Measurements from ENCODE around the gene NRBP1. TPM values are rescaled to one million over a fixed set of nuclear protein-coding genes. Genes with fewer than 3 reads are reported as not detected.

The NRBP1 gene
- total RNA-seq, 1 experiment from 2014 or later = 27.1 TPM

DNA sequence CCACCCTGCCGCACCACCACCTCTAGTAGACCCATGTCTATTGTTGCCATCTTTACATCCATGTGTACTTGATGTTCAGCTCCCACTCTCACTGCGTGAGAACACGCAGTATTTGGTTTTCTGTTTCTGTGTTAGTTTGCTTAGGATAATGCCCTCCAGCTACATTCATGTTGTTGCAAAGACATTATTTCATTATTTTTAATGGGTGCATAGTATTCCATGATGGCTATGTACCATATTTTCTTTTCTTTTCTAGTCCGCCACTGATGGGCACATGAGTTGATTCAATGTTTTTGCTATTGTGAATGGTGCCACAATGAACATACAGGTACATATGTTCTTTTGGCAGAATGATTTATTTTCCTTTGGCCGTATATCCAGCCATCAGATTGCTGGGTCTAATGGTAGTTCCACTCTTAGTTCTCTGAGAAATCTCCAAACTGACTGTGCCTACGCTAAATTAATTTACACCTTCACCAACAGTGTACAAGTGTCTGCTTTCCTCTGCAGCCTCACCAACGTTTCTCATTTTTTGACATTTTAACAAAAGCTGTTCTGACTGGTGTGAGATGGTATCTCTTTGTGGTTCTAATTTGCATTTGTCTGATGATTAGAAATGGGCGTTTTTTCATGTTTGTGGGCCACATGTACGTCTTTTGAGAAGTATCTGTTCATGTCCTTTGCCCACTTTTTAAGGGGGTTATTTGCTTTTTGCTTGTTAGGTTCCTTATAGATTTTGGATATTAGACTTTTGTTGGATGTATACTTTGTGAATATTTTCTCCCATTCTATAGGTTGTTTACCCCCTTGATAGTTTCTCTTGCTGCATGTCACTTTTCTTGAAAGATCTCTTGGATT is 37.4 kb upstream of the NRBP1 start:
- H3K36me3 ChIP-seq (ENCODE audit: insufficient read depth, low read length) = peaks cover 5% of the 10 kb centered on the region; the same call in 1 of the 2 replicates
- H3K4me3 ChIP-seq (ENCODE audit: low read length) = no peak overlapping the region
- H3K9ac ChIP-seq (ENCODE audit: low read length) = no peak overlapping the region
- H3K27me3 ChIP-seq (ENCODE audit: low read length) = no peaks in the 10 kb centered on the region
- no peak overlapping the region for H3K4me2 ChIP-seq (ENCODE audit: low read depth, low read length, poor library complexity, severe bottlenecking)
- H2AFZ ChIP-seq (ENCODE audit: low read length) = no peak overlapping the region
- DNase-seq = no peak
- no peaks in the 10 kb centered on the region for H3K9me2 ChIP-seq (replicated peaks; ENCODE audit: insufficient read depth, low read length)
- no peaks in the 10 kb centered on the region for H3K4me1 ChIP-seq (ENCODE audit: low read length)
- no peak overlapping the region for H3K27ac ChIP-seq (ENCODE audit: low read length)
- peaks cover 83% of the 10 kb centered on the region for H3K79me2 ChIP-seq (ENCODE audit: low read length)
- H3K9me3 ChIP-seq (ENCODE audit: low read length) = no peaks in the 10 kb centered on the region
- peaks cover 20% of the 10 kb centered on the region; the same call in 1 of the 2 replicates for H4K20me1 ChIP-seq (ENCODE audit: insufficient read depth, low read depth, low read length)

DNA sequence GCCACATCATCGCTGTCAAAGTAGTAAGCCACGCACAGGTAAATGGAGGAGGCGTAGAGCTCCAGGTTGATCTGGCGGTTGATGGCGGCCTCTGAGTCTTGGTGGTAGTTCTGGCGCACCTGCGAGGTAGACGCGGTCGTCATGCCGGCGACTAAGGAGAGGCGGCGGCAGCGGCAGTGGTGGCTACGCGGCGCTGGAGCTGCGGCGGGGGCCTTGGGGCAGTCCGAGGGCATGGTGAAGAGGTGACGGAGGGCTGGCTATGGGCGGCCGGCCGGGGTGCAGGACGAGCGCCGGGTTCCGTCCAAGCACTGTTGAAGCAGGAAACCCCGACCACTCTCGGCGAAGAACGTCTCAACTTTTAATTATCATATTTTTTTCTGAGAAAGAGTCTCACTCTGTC is 35.2 kb upstream of the NRBP1 start:
- no peak overlapping the region for H3K9ac ChIP-seq (ENCODE audit: low read length)
- 0 out of 2 replicates have a peak, but pooled peaks cover 3% of the 10 kb centered on the region for H3K36me3 ChIP-seq (ENCODE audit: insufficient read depth, low read length)
- H3K27me3 ChIP-seq (ENCODE audit: low read length) = no peaks in the 10 kb centered on the region
- no peak overlapping the region for H3K4me2 ChIP-seq (ENCODE audit: low read depth, low read length, poor library complexity, severe bottlenecking)
- no peak for DNase-seq
- no peak overlapping the region for H3K4me3 ChIP-seq (ENCODE audit: low read length)
- no peak overlapping the region for H2AFZ ChIP-seq (ENCODE audit: low read length)
- no peaks in the 10 kb centered on the region for H3K4me1 ChIP-seq (ENCODE audit: low read length)
- H3K79me2 ChIP-seq (ENCODE audit: low read length) = peaks cover 97% of the 10 kb centered on the region
- no peaks in the 10 kb centered on the region for H3K9me3 ChIP-seq (ENCODE audit: low read length)
- no peak overlapping the region for H3K27ac ChIP-seq (ENCODE audit: low read length)
- H3K9me2 ChIP-seq (replicated peaks; ENCODE audit: insufficient read depth, low read length) = no peaks in the 10 kb centered on the region
- peaks cover 15% of the 10 kb centered on the region; the same call in 1 of the 2 replicates for H4K20me1 ChIP-seq (ENCODE audit: insufficient read depth, low read depth, low read length)

DNA sequence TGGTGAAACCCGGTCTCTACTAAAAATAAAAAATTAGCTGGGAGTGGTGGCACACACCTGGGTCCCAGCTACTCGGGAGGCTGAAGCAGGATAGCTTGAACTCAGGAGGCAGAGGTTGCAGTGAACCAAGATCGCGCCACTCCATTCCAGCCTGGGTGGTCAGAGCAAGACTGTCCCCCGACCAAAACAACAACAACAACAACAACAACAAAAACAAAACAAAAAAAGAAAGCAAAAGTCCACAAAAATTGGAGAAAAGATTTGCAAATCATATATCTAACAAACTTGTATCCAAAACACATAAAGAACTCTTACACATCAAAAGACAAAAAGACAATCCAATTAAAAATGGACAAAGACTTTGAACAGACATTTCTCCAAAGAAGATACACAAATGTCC is 29.5 kb upstream of the NRBP1 start:
- peaks cover 23% of the 10 kb centered on the region for H4K20me1 ChIP-seq (ENCODE audit: insufficient read depth, low read depth, low read length)

DNA sequence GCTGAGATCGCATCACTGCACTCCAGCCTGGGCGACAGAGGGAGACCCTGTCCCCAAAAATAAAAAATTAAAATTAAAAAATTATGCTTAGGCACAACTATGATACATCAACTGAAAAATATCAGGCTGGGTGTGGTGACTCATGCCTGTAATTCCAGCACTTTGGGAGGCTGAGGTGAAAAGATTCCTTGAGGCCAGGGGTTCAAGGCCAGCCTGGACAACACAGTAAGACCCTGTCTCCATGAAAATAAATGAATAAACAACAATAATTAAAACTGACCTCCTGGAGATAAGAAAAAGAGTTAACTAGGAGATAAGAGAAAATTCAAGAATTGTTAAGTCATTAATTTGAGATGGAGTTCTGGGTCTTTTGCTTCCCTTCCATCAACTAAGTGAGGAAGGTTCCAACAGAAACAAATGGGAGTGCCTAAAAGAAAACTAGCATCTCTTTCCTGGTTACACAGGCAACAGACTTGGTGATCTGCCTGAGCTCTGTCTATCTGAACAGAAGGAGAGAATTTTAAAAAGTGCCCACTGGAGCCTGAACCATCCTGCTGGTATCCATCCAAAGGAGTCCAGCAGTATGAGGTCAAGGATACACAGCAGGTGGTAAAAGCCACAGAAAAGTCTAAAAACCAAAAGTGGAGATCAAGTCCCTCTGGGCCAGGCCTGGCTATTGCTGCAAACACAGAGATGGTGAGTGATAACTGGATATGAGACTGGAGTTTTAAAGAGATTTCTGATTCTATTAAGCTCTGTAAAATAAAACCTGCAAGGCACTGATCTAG is 27.9 kb upstream of the NRBP1 start:
- H3K9ac ChIP-seq (ENCODE audit: low read length) = no peak overlapping the region

More for the DNA sequence above, 29.5 kb upstream of the NRBP1 start:
- Histone ChIP-seq H3K27me3 (ENCODE audit: low read length) (no peaks in the 10 kb centered on the region), H3K4me1 (ENCODE audit: low read length) (no peaks in the 10 kb centered on the region), H3K9me2 (replicated peaks; ENCODE audit: insufficient read depth, low read length) (no peaks in the 10 kb centered on the region), H3K4me3 (ENCODE audit: low read length) (no peak overlapping the region), H3K79me2 (ENCODE audit: low read length) (peaks cover 99% of the 10 kb centered on the region), H3K9me3 (ENCODE audit: low read length) (no peaks in the 10 kb centered on the region), H2AFZ (ENCODE audit: low read length) (no peak overlapping the region), H3K9ac (ENCODE audit: low read length) (no peak overlapping the region), H3K36me3 (ENCODE audit: insufficient read depth, low read length) (peaks cover 30% of the 10 kb centered on the region), H3K27ac (ENCODE audit: low read length) (no peak overlapping the region), H3K4me2 (ENCODE audit: low read depth, low read length, poor library complexity, severe bottlenecking) (no peak overlapping the region)
- no peak for DNase-seq

DNA sequence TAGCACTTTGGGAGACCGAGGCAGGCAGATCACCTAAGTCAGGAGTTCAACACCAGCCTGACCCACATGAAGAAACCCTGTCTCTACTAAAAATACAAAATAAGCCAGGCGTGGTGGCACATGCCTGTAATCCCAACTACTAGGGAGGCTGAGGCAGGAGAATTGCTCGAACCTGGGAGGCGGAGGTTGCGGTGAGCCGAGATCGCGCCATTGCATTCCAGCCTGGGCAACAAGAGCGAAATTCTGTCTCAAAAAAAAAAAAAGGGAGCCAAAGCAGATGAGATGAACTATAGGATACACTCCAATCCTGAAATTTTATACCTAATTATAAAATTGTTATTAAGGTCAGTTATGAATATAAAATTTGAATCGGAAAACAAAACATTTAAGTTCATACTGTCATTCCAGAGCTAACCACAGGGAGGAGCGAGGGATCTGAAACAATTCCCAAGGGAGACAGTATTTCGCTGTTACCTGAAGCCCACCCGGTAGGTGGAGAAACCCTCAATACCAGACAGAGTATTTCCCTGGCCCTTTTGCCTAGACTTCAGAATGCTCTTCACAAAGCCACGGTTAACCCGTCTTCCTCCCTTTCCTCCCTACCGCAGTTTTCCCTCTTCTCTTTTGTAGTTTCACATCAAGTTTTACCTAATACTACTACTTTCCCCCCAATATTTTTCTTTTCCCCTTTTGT is 20.5 kb upstream of the NRBP1 start:
- peak overlapping the region; percentile 93 for H3K4me2 ChIP-seq (ENCODE audit: low read depth, low read length, poor library complexity, severe bottlenecking)
- peak; percentile 76 for DNase-seq
- peaks cover 39% of the 10 kb centered on the region for H4K20me1 ChIP-seq (ENCODE audit: insufficient read depth, low read depth, low read length)
- H3K9me3 ChIP-seq (ENCODE audit: low read length) = no peaks in the 10 kb centered on the region
- H3K36me3 ChIP-seq (ENCODE audit: insufficient read depth, low read length) = peaks cover 28% of the 10 kb centered on the region
- H3K4me3 ChIP-seq (ENCODE audit: low read length) = peak overlapping the region; percentile 100
- no peak overlapping the region for H2AFZ ChIP-seq (ENCODE audit: low read length)
- H3K79me2 ChIP-seq (ENCODE audit: low read length) = peaks cover 64% of the 10 kb centered on the region
- H3K27ac ChIP-seq (ENCODE audit: low read length) = peak overlapping the region; percentile 81
- no peaks in the 10 kb centered on the region for H3K9me2 ChIP-seq (replicated peaks; ENCODE audit: insufficient read depth, low read length)
- no peaks in the 10 kb centered on the region for H3K27me3 ChIP-seq (ENCODE audit: low read length)
- H3K4me1 ChIP-seq (ENCODE audit: low read length) = peaks cover 21% of the 10 kb centered on the region
- H3K9ac ChIP-seq (ENCODE audit: low read length) = peak overlapping the region; percentile 100

More for the DNA sequence above, 27.9 kb upstream of the NRBP1 start:
- peaks cover 31% of the 10 kb centered on the region for H4K20me1 ChIP-seq (ENCODE audit: insufficient read depth, low read depth, low read length)
- H3K27me3 ChIP-seq (ENCODE audit: low read length) = no peaks in the 10 kb centered on the region
- no peaks in the 10 kb centered on the region for H3K4me1 ChIP-seq (ENCODE audit: low read length)
- no peak overlapping the region; the same call in 1 of the 2 replicates for H3K27ac ChIP-seq (ENCODE audit: low read length)
- DNase-seq = no peak
- H3K9me3 ChIP-seq (ENCODE audit: low read length) = no peaks in the 10 kb centered on the region
- peaks cover 99% of the 10 kb centered on the region for H3K79me2 ChIP-seq (ENCODE audit: low read length)
- no peak overlapping the region for H3K4me2 ChIP-seq (ENCODE audit: low read depth, low read length, poor library complexity, severe bottlenecking)
- H3K36me3 ChIP-seq (ENCODE audit: insufficient read depth, low read length) = peaks cover 37% of the 10 kb centered on the region
- H2AFZ ChIP-seq (ENCODE audit: low read length) = no peak overlapping the region
- no peak overlapping the region for H3K4me3 ChIP-seq (ENCODE audit: low read length)
- H3K9me2 ChIP-seq (replicated peaks; ENCODE audit: insufficient read depth, low read length) = no peaks in the 10 kb centered on the region

DNA sequence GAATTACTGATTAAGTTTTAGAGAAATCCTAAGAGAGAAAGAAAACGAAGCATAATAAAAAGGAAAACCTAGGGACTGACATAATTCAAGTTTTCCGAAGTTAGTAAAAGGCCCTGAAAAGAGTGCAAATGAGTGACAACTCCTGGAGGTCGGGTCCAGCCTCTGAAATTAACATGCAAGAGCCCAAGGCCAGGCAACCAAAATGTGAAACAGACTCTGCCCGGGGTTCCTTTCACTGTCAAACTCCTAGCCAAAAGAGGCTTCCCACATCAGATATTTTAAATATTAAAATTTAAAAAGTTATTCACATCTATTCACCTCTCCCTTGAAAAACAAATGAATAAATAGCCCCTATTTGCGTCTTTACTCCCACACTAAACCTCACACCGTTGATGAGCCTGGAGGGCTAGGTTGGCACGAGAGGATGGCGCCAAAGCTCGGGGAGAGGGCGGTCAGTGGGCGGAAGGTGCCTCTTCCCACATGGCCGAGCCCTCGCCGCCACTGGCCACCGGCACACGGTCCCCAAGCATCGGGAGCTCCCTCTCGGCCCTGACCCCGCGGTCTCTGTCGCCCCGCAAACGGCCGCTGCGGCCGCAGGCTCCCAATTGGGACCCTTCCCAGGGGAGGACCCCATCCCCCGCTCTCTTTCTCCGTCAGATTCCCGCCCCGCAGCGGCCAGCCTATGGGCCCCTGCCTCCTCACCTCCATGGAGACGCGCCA is 19.7 kb upstream of the NRBP1 start:
- peak overlapping the region; percentile 93 for H3K4me2 ChIP-seq (ENCODE audit: low read depth, low read length, poor library complexity, severe bottlenecking)
- H3K4me1 ChIP-seq (ENCODE audit: low read length) = peaks cover 21% of the 10 kb centered on the region
- peak overlapping the region; percentile 100 for H3K9ac ChIP-seq (ENCODE audit: low read length)
- peak overlapping the region; percentile 100 for H3K4me3 ChIP-seq (ENCODE audit: low read length)
- peaks cover 22% of the 10 kb centered on the region for H3K36me3 ChIP-seq (ENCODE audit: insufficient read depth, low read length)
- H3K9me3 ChIP-seq (ENCODE audit: low read length) = no peaks in the 10 kb centered on the region
- H4K20me1 ChIP-seq (ENCODE audit: insufficient read depth, low read depth, low read length) = peaks cover 33% of the 10 kb centered on the region
- H3K27ac ChIP-seq (ENCODE audit: low read length) = peak overlapping the region; percentile 81
- peak; percentile 67 for DNase-seq
- H3K79me2 ChIP-seq (ENCODE audit: low read length) = peaks cover 56% of the 10 kb centered on the region
- H3K27me3 ChIP-seq (ENCODE audit: low read length) = no peaks in the 10 kb centered on the region
- no peaks in the 10 kb centered on the region for H3K9me2 ChIP-seq (replicated peaks; ENCODE audit: insufficient read depth, low read length)
- 0 out of 2 replicates have a peak overlapping the region, but pooled peaks have one; percentile 50 for H2AFZ ChIP-seq (ENCODE audit: low read length)

DNA sequence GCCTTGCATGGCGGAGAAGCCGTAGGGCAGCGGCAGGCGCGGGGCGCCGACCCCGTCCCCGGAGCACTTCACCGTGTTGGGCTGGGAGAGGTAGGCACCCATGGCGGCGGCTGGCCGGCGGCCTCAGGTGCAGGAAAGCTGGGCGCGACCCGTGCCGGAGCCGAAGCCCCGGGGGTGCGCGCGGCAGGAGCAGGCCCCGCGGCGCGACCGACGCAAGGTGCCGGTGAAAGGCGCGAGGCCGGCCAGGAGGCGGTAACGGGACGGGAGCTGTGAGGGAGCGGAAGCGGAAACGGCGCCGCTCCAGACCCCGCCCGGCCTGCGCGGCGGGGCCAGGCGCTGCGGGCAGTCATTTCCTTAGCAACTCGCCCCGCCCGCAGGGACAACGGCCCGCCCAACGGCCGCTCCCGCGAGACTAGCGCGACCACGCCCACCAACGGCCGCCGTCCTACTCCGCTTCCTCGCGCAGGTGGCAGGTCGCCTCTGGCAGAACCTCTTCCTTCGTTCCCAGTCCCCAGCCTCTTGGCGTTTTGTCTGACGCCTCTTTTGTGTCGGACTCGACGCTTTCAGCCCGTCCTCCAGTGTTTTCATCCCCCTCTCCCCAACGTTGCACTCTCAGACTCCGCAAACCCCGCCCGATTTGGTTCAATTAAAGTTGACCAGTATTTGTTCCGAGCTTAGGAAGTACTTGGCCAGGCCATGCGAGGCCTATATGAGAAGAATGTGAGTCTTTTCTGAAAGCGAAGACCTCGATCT is 18.9 kb upstream of the NRBP1 start, which contains the start of gene PPM1G:
TSS of gene PPM1G (minus strand) at position 271 of the 753 bp plus-strand sequence. CDS start at position 102, 169 bp downstream.
- Histone ChIP-seq H3K36me3 (ENCODE audit: insufficient read depth, low read length) (peaks cover 17% of the 10 kb centered on the region), H3K27me3 (ENCODE audit: low read length) (no peaks in the 10 kb centered on the region), H3K9ac (ENCODE audit: low read length) (peak within 1 kb of the TSS; percentile 100), H3K9me2 (replicated peaks; ENCODE audit: insufficient read depth, low read length) (no peaks in the 10 kb centered on the region), H2AFZ (ENCODE audit: low read length) (peak within 1 kb of the TSS; percentile 99), H3K4me1 (ENCODE audit: low read length) (peaks cover 21% of the 10 kb centered on the region), H3K4me3 (ENCODE audit: low read length) (peak within 1 kb of the TSS; percentile 100), H3K4me2 (ENCODE audit: low read depth, low read length, poor library complexity, severe bottlenecking) (peak within 1 kb of the TSS; percentile 93), H4K20me1 (ENCODE audit: insufficient read depth, low read depth, low read length) (peaks cover 28% of the 10 kb centered on the region), H3K9me3 (ENCODE audit: low read length) (no peaks in the 10 kb centered on the region), H3K79me2 (ENCODE audit: low read length) (peaks cover 49% of the 10 kb centered on the region), H3K27ac (ENCODE audit: low read length) (peak within 1 kb of the TSS; percentile 81)
- peak; percentile 98 for DNase-seq

Measured in Karpas-422 (cell line).